Measurements from ENCODE around the gene WDR59.

GRCh38 chr16:74987027-74987681, 2.2 kb upstream of the WDR59 start:
- TF ChIP-seq FOS (IDR thresholded peaks at IDR 0.05; ENCODE audit: borderline replicate concordance, insufficient read depth, low read length), result no peak
- TF ChIP-seq POLR2AphosphoS5 (IDR thresholded peaks at IDR 0.05; ENCODE audit: insufficient read depth, low read depth, low read length), result no peak
- no peak for TF ChIP-seq CTCF (IDR thresholded peaks at IDR 0.05; ENCODE audit: extremely low read depth in 1 of 2, insufficient read depth in 1 of 2, low read depth in 1 of 2, low read length in 2 of 2)
- no peak for TF ChIP-seq MAX (IDR thresholded peaks at IDR 0.05; ENCODE audit: insufficient read depth, insufficient read length)
- TF ChIP-seq POLR2A (IDR thresholded peaks at IDR 0.05; ENCODE audit: low read depth, low read length), result no peak
